HepG2 (cell line): ENCODE results near the gene SPAG7. TPM values are rescaled to one million over a fixed set of nuclear protein-coding genes. Genes with fewer than 3 reads are reported as not detected.

Experiments
- BCL6 ChIP-seq: IDR thresholded peaks from 2 replicates; pipeline ENCODE4 v1.6.1; 2016; ENCODE audit warnings: missing genetic modification reagents, missing compliant biosample characterization
- ELF1 ChIP-seq: sonication (generic); formaldehyde crosslinking; IDR thresholded peaks from 2 replicates; pipeline ENCODE4 v1.4.0; 2020; ENCODE audit warnings: missing genetic modification reagents
- ETS1 ChIP-seq: sonication (generic); formaldehyde crosslinking; IDR thresholded peaks from 2 replicates; pipeline ENCODE4 v1.4.0; 2020; ENCODE audit warnings: missing genetic modification reagents
- HNF4G ChIP-seq, 2 experiments: sonication (generic) in 1 of 2; formaldehyde crosslinking in 1 of 2; IDR thresholded peaks; 2 replicates each; pipeline versions ENCODE4 v1.4.0 to v1.6.1; 2011 to 2020; ENCODE audit warnings: borderline replicate concordance in 2 of 2, low read depth in 2 of 2, mild to moderate bottlenecking in 2 of 2, low read length in 1 of 2, missing genetic modification reagents in 1 of 2, moderate library complexity in 1 of 2
- KDM5B ChIP-seq: sonication (generic); formaldehyde crosslinking; IDR thresholded peaks from 2 replicates; pipeline ENCODE4 v1.4.0; 2020; ENCODE audit warnings: missing genetic modification reagents, mild to moderate bottlenecking, borderline replicate concordance
- MAF1 ChIP-seq: sonication (generic); formaldehyde crosslinking; IDR thresholded peaks from 2 replicates; pipeline ENCODE4 v1.5.0; 2020; ENCODE audit warnings: missing genetic modification reagents, borderline replicate concordance
- MBD4 ChIP-seq: IDR thresholded peaks from 2 replicates; pipeline ENCODE4 v1.6.1; 2012; ENCODE audit warnings: low read length, inconsistent platforms, borderline replicate concordance
- MTA3 ChIP-seq: sonication (generic); formaldehyde crosslinking; IDR thresholded peaks from 2 replicates; pipeline ENCODE4 v1.4.0; 2020; ENCODE audit warnings: missing genetic modification reagents
- NKX3-1 ChIP-seq: sonication (generic); formaldehyde crosslinking; IDR thresholded peaks from 2 replicates; pipeline ENCODE4 v1.5.0; 2020; ENCODE audit warnings: missing genetic modification reagents
- PRDM15 ChIP-seq: sonication (generic); formaldehyde crosslinking; IDR thresholded peaks from 2 replicates; pipeline ENCODE4 v1.4.0; 2020; ENCODE audit warnings: missing genetic modification reagents
- SIN3B ChIP-seq: fragments of 150-350 bp; IDR thresholded peaks from 2 replicates; pipeline ENCODE4 v1.6.1; 2014; ENCODE audit warnings: low read length
- SUZ12 ChIP-seq: fragments of 150-350 bp; IDR thresholded peaks from 2 replicates; pipeline ENCODE4 v1.6.1; 2014; ENCODE audit warnings: low read depth, low read length
- ZNF235 ChIP-seq: sonication (generic); formaldehyde crosslinking; IDR thresholded peaks from 2 replicates; pipeline ENCODE4 v1.8.1; 2023; ENCODE audit warnings: mild to moderate bottlenecking, missing genetic modification reagents, borderline replicate concordance
- ZNF337 ChIP-seq: sonication (generic); formaldehyde crosslinking; IDR thresholded peaks from 2 replicates; pipeline ENCODE4 v1.5.1; 2020; ENCODE audit warnings: missing genetic modification reagents, low read depth, mild to moderate bottlenecking, borderline replicate concordance
- ZNF562 ChIP-seq: sonication (generic); formaldehyde crosslinking; IDR thresholded peaks from 2 replicates; pipeline ENCODE4 v1.8.0; 2022; ENCODE audit warnings: missing genetic modification reagents, borderline replicate concordance
- ZNF7 ChIP-seq: IDR thresholded peaks from 2 replicates; pipeline ENCODE4 v1.6.1; 2016; ENCODE audit warnings: missing biosample characterization, missing genetic modification reagents
- ZNF782 ChIP-seq: sonication (generic); formaldehyde crosslinking; IDR thresholded peaks from 2 replicates; pipeline ENCODE4 v1.4.0; 2020; ENCODE audit warnings: missing genetic modification reagents, mild to moderate bottlenecking, borderline replicate concordance
- ZNF788 ChIP-seq: sonication (generic); formaldehyde crosslinking; IDR thresholded peaks from 2 replicates; pipeline ENCODE4 v1.5.0; 2020; ENCODE audit warnings: mild to moderate bottlenecking, missing genetic modification reagents, borderline replicate concordance
- ZNF790 ChIP-seq: sonication (generic); formaldehyde crosslinking; IDR thresholded peaks from 2 replicates; pipeline ENCODE4 v1.8.0; 2022; ENCODE audit warnings: missing genetic modification reagents, mild to moderate bottlenecking, borderline replicate concordance
- polyA plus RNA-seq, 8 experiments: library from polyadenylated mRNA; depleted of rRNA in 3 of 8; stranded (reverse) in 7 of 8; unstranded in 1 of 8; fragments of >200 nt; fragmentation: Illumina TruSeq in 4 of 8; extraction: Trizol in 4 of 8; gene quantifications; 2 replicates each; pipeline versions ENCODE4 v1.2.1 to v1.2.3, GENCODE V29; 2011 to 2016; ENCODE audit warnings: low read depth in 4 of 8, missing spikeins in 1 of 8, mixed read lengths in 1 of 8; ENCODE audit not compliant: insufficient read depth in 1 of 8
- total RNA-seq, 5 experiments: library from RNA; depleted of rRNA; stranded (reverse); fragments of >200 nt; fragmentation: Illumina TruSeq; extraction: Trizol; gene quantifications; 2 replicates each; pipeline ENCODE4 v1.2.3, GENCODE V29; 2016; ENCODE audit warnings: low read depth in 1 of 5
- TF ChIP-seq, protein P1 (sequence below): sonication (generic); formaldehyde crosslinking; IDR thresholded peaks from 2 replicates; pipeline ENCODE4 v1.4.0; 2020; ENCODE audit warnings: missing genetic modification reagents
- TF ChIP-seq, protein P2 (sequence below): sonication (generic); formaldehyde crosslinking; IDR thresholded peaks from 2 replicates; pipeline ENCODE4 v1.4.0; 2020; ENCODE audit warnings: mild to moderate bottlenecking, missing genetic modification reagents

The SPAG7 gene
- total and polyA plus RNA-seq, 2 of the 13 experiments (the other 11 are each of a cell fraction or from before 2014, with no cell fraction given), result 51.0 to 59.0 TPM

DNA sequence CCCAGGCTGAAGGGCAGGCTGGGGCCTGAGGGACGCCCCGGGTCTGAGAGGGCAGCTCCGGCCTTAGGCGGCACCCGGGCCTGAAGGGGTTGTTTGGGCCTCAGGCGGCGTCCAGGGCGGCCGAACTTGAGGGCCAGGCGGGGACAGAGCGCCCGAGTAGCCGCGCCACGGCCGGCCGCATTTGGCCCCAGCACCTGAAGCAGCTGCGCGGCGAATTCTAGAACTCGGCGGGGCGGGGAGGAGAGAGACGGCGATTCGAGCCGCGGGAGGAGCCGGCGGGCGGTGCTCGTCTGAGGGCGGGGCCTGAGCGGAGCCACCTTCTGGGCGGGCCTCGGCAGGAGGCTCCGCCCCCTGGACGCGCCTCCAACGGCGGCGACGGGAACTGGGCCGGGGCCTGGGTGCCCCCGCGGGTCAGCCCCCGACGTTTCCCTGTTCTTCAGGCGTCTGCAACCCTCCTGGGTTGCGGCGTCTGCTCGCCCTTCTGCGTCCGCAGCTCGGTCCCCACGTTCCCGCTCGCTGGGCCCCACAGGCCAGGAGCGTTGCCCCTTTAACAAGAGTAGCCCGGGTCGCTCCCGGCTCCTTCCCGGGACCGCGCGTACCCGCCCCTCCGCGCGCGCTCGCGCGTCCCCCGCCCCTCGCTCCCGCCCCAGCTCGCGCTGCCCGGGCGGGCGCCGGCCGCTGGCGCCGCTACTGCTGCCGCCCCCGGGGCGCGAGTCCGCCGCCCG, 29.8 kb upstream of the SPAG7 start, which contains the start of the genes INCA1 and KIF1C (continued):
- peak; percentile 77; the same call in 1 of the 2 replicates for TF ChIP-seq ZNF782 (CRISPR knock-in tag)
- no peak for TF ChIP-seq HNF4G (IDR thresholded peaks at IDR 0.05; ENCODE audit: borderline replicate concordance, low read depth, low read length)
- 0 out of 2 replicates have a peak, but pooled peaks have one; percentile 26 for TF ChIP-seq HNF4G (CRISPR knock-in tag; IDR thresholded peaks at IDR 0.05; ENCODE audit: borderline replicate concordance, low read depth)
- no peak for TF ChIP-seq NKX3-1 (CRISPR knock-in tag)
- TF ChIP-seq ZNF562 (CRISPR knock-in tag), result no peak
- peak; percentile 72; the same call in 1 of the 2 replicates for TF ChIP-seq ZNF788
- TF ChIP-seq, protein P1, sequence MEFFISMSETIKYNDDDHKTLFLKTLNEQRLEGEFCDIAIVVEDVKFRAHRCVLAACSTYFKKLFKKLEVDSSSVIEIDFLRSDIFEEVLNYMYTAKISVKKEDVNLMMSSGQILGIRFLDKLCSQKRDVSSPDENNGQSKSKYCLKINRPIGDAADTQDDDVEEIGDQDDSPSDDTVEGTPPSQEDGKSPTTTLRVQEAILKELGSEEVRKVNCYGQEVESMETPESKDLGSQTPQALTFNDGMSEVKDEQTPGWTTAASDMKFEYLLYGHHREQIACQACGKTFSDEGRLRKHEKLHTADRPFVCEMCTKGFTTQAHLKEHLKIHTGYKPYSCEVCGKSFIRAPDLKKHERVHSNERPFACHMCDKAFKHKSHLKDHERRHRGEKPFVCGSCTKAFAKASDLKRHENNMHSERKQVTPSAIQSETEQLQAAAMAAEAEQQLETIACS, result peak; percentile 91
- TF ChIP-seq ETS1 (CRISPR knock-in tag), result no peak; the same call in 1 of the 2 replicates
- TF ChIP-seq ZNF790 (CRISPR knock-in tag), result peak; percentile 61; the same call in 1 of the 2 replicates
- peak; percentile 75; the same call in 1 of the 2 replicates for TF ChIP-seq KDM5B (CRISPR knock-in tag)
- TF ChIP-seq MTA3 (CRISPR knock-in tag), result no peak
- TF ChIP-seq, protein P2, sequence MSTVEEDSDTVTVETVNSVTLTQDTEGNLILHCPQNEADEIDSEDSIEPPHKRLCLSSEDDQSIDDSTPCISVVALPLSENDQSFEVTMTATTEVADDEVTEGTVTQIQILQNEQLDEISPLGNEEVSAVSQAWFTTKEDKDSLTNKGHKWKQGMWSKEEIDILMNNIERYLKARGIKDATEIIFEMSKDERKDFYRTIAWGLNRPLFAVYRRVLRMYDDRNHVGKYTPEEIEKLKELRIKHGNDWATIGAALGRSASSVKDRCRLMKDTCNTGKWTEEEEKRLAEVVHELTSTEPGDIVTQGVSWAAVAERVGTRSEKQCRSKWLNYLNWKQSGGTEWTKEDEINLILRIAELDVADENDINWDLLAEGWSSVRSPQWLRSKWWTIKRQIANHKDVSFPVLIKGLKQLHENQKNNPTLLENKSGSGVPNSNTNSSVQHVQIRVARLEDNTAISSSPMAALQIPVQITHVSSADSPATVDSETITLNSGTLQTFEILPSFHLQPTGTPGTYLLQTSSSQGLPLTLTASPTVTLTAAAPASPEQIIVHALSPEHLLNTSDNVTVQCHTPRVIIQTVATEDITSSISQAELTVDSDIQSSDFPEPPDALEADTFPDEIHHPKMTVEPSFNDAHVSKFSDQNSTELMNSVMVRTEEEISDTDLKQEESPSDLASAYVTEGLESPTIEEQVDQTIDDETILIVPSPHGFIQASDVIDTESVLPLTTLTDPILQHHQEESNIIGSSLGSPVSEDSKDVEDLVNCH (CRISPR knock-in tag), result no peak
- no peak for TF ChIP-seq ELF1
- TF ChIP-seq MAF1 (CRISPR knock-in tag), result no peak
- no peak; the same call in 1 of the 2 replicates for TF ChIP-seq BCL6
- TF ChIP-seq MBD4, result no peak
- no peak; the same call in 1 of the 2 replicates for TF ChIP-seq ZNF235 (CRISPR knock-in tag)
- TF ChIP-seq PRDM15, result peak; percentile 11; the same call in 1 of the 2 replicates
- TF ChIP-seq SIN3B, result no peak
- no peak for TF ChIP-seq SUZ12
- no peak for TF ChIP-seq ZNF337 (CRISPR knock-in tag)
- no peak for TF ChIP-seq ZNF7 (CRISPR knock-in tag)
